Occipital lobe (tissue), 2 donors: Measurements from ENCODE around the gene ZNF354B. TPM values are rescaled to one million over a fixed set of nuclear protein-coding genes. Genes with fewer than 3 reads are reported as not detected.
"Not testable (repeated sequence)": the region's sequence is repeated elsewhere in the genome, so short reads cannot be mapped to it uniquely, and the experiment has no call there.

Experiments used
- DNase-seq: peaks from one replicate; lab custom pipeline; 2025; lab: John Stamatoyannopoulos, UW
- total RNA-seq: library from RNA; depleted of rRNA; stranded (reverse); fragments of >200 nt; gene quantifications from one replicate; pipeline ENCODE4 v1.2.3, GENCODE V29; 2014

The ZNF354B gene
- 34.9 TPM for total RNA-seq

GRCh38 chr5:178859625-178860521, at the start of gene ZNF354B:
Gene ZNF354B, plus strand, starts transcription at chr5:178859953. Its CDS starts 1,095 bp downstream, at chr5:178861048.
- peak; percentile 93 for DNase-seq

- DNase-seq: no peak
Measured at GRCh38 chr5:178817506-178817905, 42.2 kb upstream of the ZNF354B start.

- no peak for DNase-seq
Measured at GRCh38 chr5:178818094-178818493, 41.7 kb upstream of the ZNF354B start.

- no peak for DNase-seq
Measured at GRCh38 chr5:178820001-178820400, 39.8 kb upstream of the ZNF354B start.

- DNase-seq: no peak
Measured at GRCh38 chr5:178825444-178825843, 34.3 kb upstream of the ZNF354B start.

GRCh38 chr5:178826216-178826615, 33.5 kb upstream of the ZNF354B start:
- no peak for DNase-seq

GRCh38 chr5:178827636-178828035, 32.1 kb upstream of the ZNF354B start:
- no peak for DNase-seq

GRCh38 chr5:178831049-178831448, 28.7 kb upstream of the ZNF354B start:
- no peak for DNase-seq

- DNase-seq: no peak
Measured at GRCh38 chr5:178832618-178833201, 27.0 kb upstream of the ZNF354B start.

GRCh38 chr5:178836628-178837027, 23.1 kb upstream of the ZNF354B start:
- no peak for DNase-seq

- not testable (repeated sequence) for DNase-seq
Measured at GRCh38 chr5:178838695-178839318, 20.9 kb upstream of the ZNF354B start.

GRCh38 chr5:178839319-178839704, 20.4 kb upstream of the ZNF354B start:
- no peak for DNase-seq

- DNase-seq: not testable (repeated sequence)
Measured at GRCh38 chr5:178840399-178840798, 19.4 kb upstream of the ZNF354B start.

- DNase-seq: no peak
Measured at GRCh38 chr5:178849316-178849715, 10.4 kb upstream of the ZNF354B start.

GRCh38 chr5:178851951-178852350, 7.8 kb upstream of the ZNF354B start:
- no peak for DNase-seq

- no peak for DNase-seq
Measured at GRCh38 chr5:178854284-178854683, 5.5 kb upstream of the ZNF354B start.

GRCh38 chr5:178860615-178861014, 862 bp downstream of the ZNF354B start:
- not testable (repeated sequence) for DNase-seq

GRCh38 chr5:178861627-178862026, 1.9 kb downstream of the ZNF354B start:
- no peak for DNase-seq

- DNase-seq: no peak
Measured at GRCh38 chr5:178866946-178867345, 7.2 kb downstream of the ZNF354B start.

- no peak for DNase-seq
Measured at GRCh38 chr5:178869577-178869976, 9.8 kb downstream of the ZNF354B start.

GRCh38 chr5:178870411-178870810, 10.7 kb downstream of the ZNF354B start:
- no peak for DNase-seq

- no peak for DNase-seq
Measured at GRCh38 chr5:178872302-178872701, 12.5 kb downstream of the ZNF354B start.
